Activated CD4-positive, alpha-beta memory T cell treated with anti-CD3 and anti-CD28 coated beads for 36 hours (primary cell): ENCODE data around the gene NUMA1. TPM values are rescaled to one million over a fixed set of nuclear protein-coding genes. Genes with fewer than 3 reads are reported as not detected.

Source experiments
- CTCF ChIA-PET: fragments of 350-600 bp; sonication (Branson Sonifier 250); formaldehyde crosslinking; loops from one replicate; lab custom pipeline; 2021; ENCODE audit warnings: antibody characterized with exemption, inconsistent platforms; lab: Charles Lee
- POLR2A ChIA-PET: fragments of 350-600 bp; sonication (Branson Sonifier 250); formaldehyde crosslinking; loops from one replicate; lab custom pipeline; 2021; ENCODE audit warnings: antibody characterized with exemption; lab: Charles Lee
- DNase-seq: peaks from one replicate; pipeline ENCODE4 v3.0.0-alpha.2; 2020
- H3K27ac Mint-ChIP-seq: one replicate; pipeline ENCODE4 v1.8.0; 2021; ENCODE audit warnings: mixed read lengths
- H3K27me3 Mint-ChIP-seq: one replicate; pipeline ENCODE4 v1.8.0; 2021; ENCODE audit warnings: mixed read lengths
- H3K36me3 Mint-ChIP-seq: one replicate; pipeline ENCODE4 v1.8.0; 2021; ENCODE audit warnings: mixed read lengths
- H3K4me1 Mint-ChIP-seq: one replicate; pipeline ENCODE4 v1.8.0; 2021; ENCODE audit warnings: low read depth, mixed read lengths
- H3K4me3 Mint-ChIP-seq: one replicate; pipeline ENCODE4 v1.8.0; 2021; ENCODE audit warnings: mild to moderate bottlenecking, mixed read lengths
- H3K9me3 Mint-ChIP-seq: one replicate; pipeline ENCODE4 v1.8.0; 2021; ENCODE audit warnings: mixed read lengths
- intact Hi-C: fragments of 100-400 bp; cut with micrococcal nuclease; formaldehyde crosslinking; loops from one replicate; pipeline ENCODE4 v1.15.1; 2023
- microRNA-seq: library from miRNA; unstranded; fragments of <30 nt; microRNA quantifications from one replicate; pipeline ENCODE4 v1.2.0, GENCODE V29; 2022; ENCODE audit warnings: borderline number of aligned reads, borderline microRNAs expressed, borderline replicate concordance
- total RNA-seq, 2 experiments: library from RNA; stranded (reverse); gene quantifications; one replicate each; pipeline ENCODE4 v1.2.3, GENCODE V29; 2021

NUMA1 gene
- total RNA-seq, 2 experiments from 2014 or later, result 149 to 158 TPM

- DNase-seq, result peak; percentile 55
- no peaks in the 10 kb centered on the region for H3K27me3 Mint-ChIP-seq
- ChIA-PET CTCF (interaction anchor here (0.6 to 4.8 kb wide), 32 partner anchors 10 to 453 kb away, joined by 3 to 41 read pairs (median 5); partner anchors contain the start of genes IL18BP, RNF121 and XNDC1N), POLR2A (no interaction called here)
- H3K4me3 Mint-ChIP-seq, result no peak overlapping the region
- H3K27ac Mint-ChIP-seq, result no peak overlapping the region
- H3K4me1 Mint-ChIP-seq, result peaks cover 3% of the 10 kb centered on the region
- H3K9me3 Mint-ChIP-seq, result no peaks in the 10 kb centered on the region
- H3K36me3 Mint-ChIP-seq, result peaks cover 9% of the 10 kb centered on the region
- intact Hi-C loops, result loop anchor here (1.0 to 5.0 kb wide), 3 partner anchors 66 to 165 kb away; no protein-coding TSS in a partner anchor
Observed at GRCh38 chr11:71977743-71978418, 102.5 kb downstream of the NUMA1 start.

GRCh38 chr11:71977090-71977489, 103.3 kb downstream of the NUMA1 start:
- intact Hi-C loops, result loop anchor here (1.0 to 5.0 kb wide), 3 partner anchors 65 to 166 kb away; no protein-coding TSS in a partner anchor
- ChIA-PET CTCF (interaction anchor here (0.6 to 4.8 kb wide), 32 partner anchors 9 to 469 kb away, joined by 3 to 41 read pairs (median 4); partner anchors contain the start of genes IL18BP, RNF121 and XNDC1N), POLR2A (no interaction called here)
- no peaks in the 10 kb centered on the region for H3K9me3 Mint-ChIP-seq
- DNase-seq, result no peak
- H3K4me3 Mint-ChIP-seq, result no peak overlapping the region
- peaks cover 3% of the 10 kb centered on the region for H3K4me1 Mint-ChIP-seq
- H3K36me3 Mint-ChIP-seq, result peaks cover 6% of the 10 kb centered on the region
- H3K27me3 Mint-ChIP-seq, result no peaks in the 10 kb centered on the region
- H3K27ac Mint-ChIP-seq, result no peak overlapping the region

GRCh38 chr11:71976551-71976950, 103.8 kb downstream of the NUMA1 start:
- no peak overlapping the region for H3K4me3 Mint-ChIP-seq
- intact Hi-C loops, result loop anchor here (2.0 to 5.0 kb wide), 2 partner anchors 64 to 166 kb away; no protein-coding TSS in a partner anchor
- H3K9me3 Mint-ChIP-seq, result no peaks in the 10 kb centered on the region
- POLR2A ChIA-PET, result no interaction called here
- H3K27ac Mint-ChIP-seq, result no peak overlapping the region
- H3K27me3 Mint-ChIP-seq, result no peaks in the 10 kb centered on the region
- CTCF ChIA-PET, result interaction anchor here (1.0 to 4.8 kb wide), 25 partner anchors 8 to 470 kb away, joined by 3 to 41 read pairs (median 4); partner anchors contain the start of genes RNF121 and XNDC1N
- peaks cover 6% of the 10 kb centered on the region for H3K36me3 Mint-ChIP-seq
- peaks cover 3% of the 10 kb centered on the region for H3K4me1 Mint-ChIP-seq
- no peak for DNase-seq

- ChIA-PET CTCF (no interaction called here), POLR2A (no interaction called here)
- intact Hi-C loops, result no loop called here
- no peak overlapping the region for H3K27ac Mint-ChIP-seq
- H3K4me1 Mint-ChIP-seq, result peaks cover 8% of the 10 kb centered on the region
- peaks cover 7% of the 10 kb centered on the region for H3K36me3 Mint-ChIP-seq
- no peaks in the 10 kb centered on the region for H3K27me3 Mint-ChIP-seq
- DNase-seq, result no peak
- no peak overlapping the region for H3K4me3 Mint-ChIP-seq
- no peaks in the 10 kb centered on the region for H3K9me3 Mint-ChIP-seq
Observed at GRCh38 chr11:71971680-71972079, 108.7 kb downstream of the NUMA1 start.

- no peaks in the 10 kb centered on the region for H3K9me3 Mint-ChIP-seq
- H3K4me3 Mint-ChIP-seq, result no peak overlapping the region
- CTCF ChIA-PET, result interaction anchor here (0.6 to 2.7 kb wide), 3 partner anchors 13 to 330 kb away, joined by 3 to 20 read pairs (median 6); no protein-coding TSS in a partner anchor
- POLR2A ChIA-PET, result no interaction called here
- H3K27ac Mint-ChIP-seq, result no peak overlapping the region
- H3K36me3 Mint-ChIP-seq, result peaks cover 33% of the 10 kb centered on the region
- no peaks in the 10 kb centered on the region for H3K27me3 Mint-ChIP-seq
- no peak for DNase-seq
- peaks cover 23% of the 10 kb centered on the region for H3K4me1 Mint-ChIP-seq
- intact Hi-C loops, result no loop called here
Observed at GRCh38 chr11:71964641-71965040, 115.7 kb downstream of the NUMA1 start.

GRCh38 chr11:71963468-71963867, 116.9 kb downstream of the NUMA1 start:
- no peak for DNase-seq
- Mint-ChIP-seq H3K27ac (no peak overlapping the region), H3K4me1 (peaks cover 22% of the 10 kb centered on the region), H3K4me3 (no peak overlapping the region), H3K9me3 (no peaks in the 10 kb centered on the region), H3K36me3 (peaks cover 33% of the 10 kb centered on the region), H3K27me3 (no peaks in the 10 kb centered on the region)
- ChIA-PET CTCF (interaction anchor here (2.4 to 2.7 kb wide), 2 partner anchors 14 to 32 kb away, joined by 6 to 20 read pairs; no protein-coding TSS in a partner anchor), POLR2A (no interaction called here)
- intact Hi-C loops, result loop anchor here (2.0 kb wide), 1 partner anchor 33 kb away; no protein-coding TSS in a partner anchor

- ChIA-PET CTCF (interaction anchor here (1.1 to 2.4 kb wide), 2 partner anchors 31 to 36 kb away, joined by 3 to 6 read pairs; no protein-coding TSS in a partner anchor), POLR2A (interaction anchor here (1.3 kb wide), 1 partner anchor 33 kb away, joined by 3 read pairs; the partner anchor contains the start of gene RNF121)
- Mint-ChIP-seq H3K4me3 (no peak overlapping the region), H3K4me1 (peaks cover 22% of the 10 kb centered on the region), H3K27ac (peak overlapping the region; percentile 79), H3K9me3 (no peaks in the 10 kb centered on the region), H3K27me3 (no peaks in the 10 kb centered on the region), H3K36me3 (peaks cover 28% of the 10 kb centered on the region)
- no peak for DNase-seq
- intact Hi-C loops, result loop anchor here (2.0 kb wide), 1 partner anchor 32 kb away; no protein-coding TSS in a partner anchor
Observed at GRCh38 chr11:71962428-71963038, 117.8 kb downstream of the NUMA1 start.

- H3K27ac Mint-ChIP-seq, result peak overlapping the region; percentile 54
- no peaks in the 10 kb centered on the region for H3K27me3 Mint-ChIP-seq
- no peak for DNase-seq
- H3K4me1 Mint-ChIP-seq, result peaks cover 35% of the 10 kb centered on the region
- ChIA-PET POLR2A (interaction anchor here (0.9 to 1.9 kb wide), 3 partner anchors 23 to 28 kb away, joined by 3 to 6 read pairs (median 4); partner anchors contain the start of gene XNDC1N), CTCF (interaction anchor here (0.7 to 1.7 kb wide), 4 partner anchors 21 to 188 kb away, joined by 3 to 6 read pairs (median 4); no protein-coding TSS in a partner anchor)
- no peaks in the 10 kb centered on the region for H3K9me3 Mint-ChIP-seq
- H3K4me3 Mint-ChIP-seq, result no peak overlapping the region
- peaks cover 8% of the 10 kb centered on the region for H3K36me3 Mint-ChIP-seq
- intact Hi-C loops, result no loop called here
Observed at GRCh38 chr11:71955898-71956456, 124.4 kb downstream of the NUMA1 start.

Small RNAs within 50 kb of the gene (microRNA-seq; reads per million reads assigned to microRNA genes)
- not detected for gene MIR3165

Other genes starting within 250 kb of the NUMA1 start
- not detected for gene DEFB108B, start 247.3 kb downstream of the NUMA1 start, total RNA-seq
- gene DEFB131B, start 202.1 kb downstream of the NUMA1 start, total RNA-seq, result not detected
- 10 to 100 TPM; 12.4 to 13.2 TPM for gene XNDC1N, start 151.9 kb downstream of the NUMA1 start, total RNA-seq
- 10 to 100 TPM; 34.9 to 37.1 TPM for gene RNF121, start 151.5 kb downstream of the NUMA1 start, total RNA-seq
- 1 to 10 TPM; 6.6 to 9.3 TPM for gene IL18BP, start 81.6 kb downstream of the NUMA1 start, total RNA-seq
- gene LRRC51, start 308 bp upstream of the NUMA1 start, total RNA-seq, result 1 to 10 TPM; 8.3 to 8.5 TPM
- 10 to 100 TPM; 54.3 to 56.2 TPM for gene LAMTOR1, start 22.8 kb upstream of the NUMA1 start, total RNA-seq
- not detected for gene TOMT, start 25.4 kb upstream of the NUMA1 start, total RNA-seq
- 10 to 100 TPM; 62.6 to 64.2 TPM for gene ANAPC15, start 32.2 kb upstream of the NUMA1 start, total RNA-seq
- not detected for gene FOLR3, start 55.2 kb upstream of the NUMA1 start, total RNA-seq
- gene FOLR1, start 111.6 kb upstream of the NUMA1 start, total RNA-seq, result not detected
- gene FOLR2, start 136.3 kb upstream of the NUMA1 start, total RNA-seq, result not detected
- 10 to 100 TPM; 96.9 to 98.9 TPM for gene INPPL1, start 144.2 kb upstream of the NUMA1 start, total RNA-seq
- gene PHOX2A, start 163.6 kb upstream of the NUMA1 start, total RNA-seq, result not detected